HG03521 (cell line): Measurements from ENCODE around the gene MTRF1.
"Not testable (repeated sequence)": the region's sequence is repeated elsewhere in the genome, so short reads cannot be mapped to it uniquely, and the experiment has no call there.

Source experiments
- ATAC-seq: cut with Tn5 transposase; IDR thresholded peaks from one replicate; pipeline ENCODE4 v1.9.1; 2021; ENCODE audit warnings: mild to moderate bottlenecking, moderate library complexity; ENCODE audit not compliant: unreplicated experiment

MTRF1 gene

GRCh38 chr13:41282129-41282571, 18.8 kb upstream of the MTRF1 start:
- no peak for ATAC-seq

GRCh38 chr13:41279156-41279555, 15.8 kb upstream of the MTRF1 start:
- ATAC-seq: not testable (repeated sequence)

GRCh38 chr13:41276824-41277223, 13.4 kb upstream of the MTRF1 start:
- no peak for ATAC-seq

- no peak for ATAC-seq
Observed at GRCh38 chr13:41274881-41275280, 11.5 kb upstream of the MTRF1 start.

GRCh38 chr13:41273831-41274441, 10.6 kb upstream of the MTRF1 start:
- no peak for ATAC-seq

GRCh38 chr13:41271456-41272285, 8.3 kb upstream of the MTRF1 start:
- ATAC-seq: no peak

- ATAC-seq: no peak
Observed at GRCh38 chr13:41268764-41269163, 5.4 kb upstream of the MTRF1 start.

- ATAC-seq: no peak
Observed at GRCh38 chr13:41267106-41267505, 3.7 kb upstream of the MTRF1 start.

GRCh38 chr13:41259875-41260501, 3.4 kb downstream of the MTRF1 start:
- no peak for ATAC-seq

GRCh38 chr13:41257535-41257934, 5.8 kb downstream of the MTRF1 start:
- no peak for ATAC-seq

- ATAC-seq: no peak
Observed at GRCh38 chr13:41254902-41255301, 8.5 kb downstream of the MTRF1 start.

- no peak for ATAC-seq
Observed at GRCh38 chr13:41250993-41251392, 12.4 kb downstream of the MTRF1 start.

- ATAC-seq: no peak
Observed at GRCh38 chr13:41246969-41247680, 16.3 kb downstream of the MTRF1 start.

- ATAC-seq: no peak
Observed at GRCh38 chr13:41244556-41244955, 18.8 kb downstream of the MTRF1 start.

GRCh38 chr13:41241626-41242025, 21.8 kb downstream of the MTRF1 start:
- ATAC-seq: no peak

GRCh38 chr13:41236369-41236768, 27.0 kb downstream of the MTRF1 start:
- no peak for ATAC-seq

- no peak for ATAC-seq
Observed at GRCh38 chr13:41232578-41233480, 30.5 kb downstream of the MTRF1 start.

- no peak for ATAC-seq
Observed at GRCh38 chr13:41231786-41232185, 31.6 kb downstream of the MTRF1 start.

GRCh38 chr13:41231025-41231677, 32.2 kb downstream of the MTRF1 start:
- ATAC-seq: no peak

GRCh38 chr13:41229356-41229755, 34.0 kb downstream of the MTRF1 start:
- ATAC-seq: no peak
